HG03432 (cell line): Measurements from ENCODE around the gene SPRN.
"Not testable (repeated sequence)": the region's sequence is repeated elsewhere in the genome, so short reads cannot be mapped to it uniquely, and the experiment has no call there.

ENCODE experiments used
- ATAC-seq: cut with Tn5 transposase; IDR thresholded peaks from one replicate; pipeline ENCODE4 v1.9.1; 2021; ENCODE audit warnings: mild to moderate bottlenecking, moderate library complexity; ENCODE audit not compliant: unreplicated experiment

SPRN gene

DNA sequence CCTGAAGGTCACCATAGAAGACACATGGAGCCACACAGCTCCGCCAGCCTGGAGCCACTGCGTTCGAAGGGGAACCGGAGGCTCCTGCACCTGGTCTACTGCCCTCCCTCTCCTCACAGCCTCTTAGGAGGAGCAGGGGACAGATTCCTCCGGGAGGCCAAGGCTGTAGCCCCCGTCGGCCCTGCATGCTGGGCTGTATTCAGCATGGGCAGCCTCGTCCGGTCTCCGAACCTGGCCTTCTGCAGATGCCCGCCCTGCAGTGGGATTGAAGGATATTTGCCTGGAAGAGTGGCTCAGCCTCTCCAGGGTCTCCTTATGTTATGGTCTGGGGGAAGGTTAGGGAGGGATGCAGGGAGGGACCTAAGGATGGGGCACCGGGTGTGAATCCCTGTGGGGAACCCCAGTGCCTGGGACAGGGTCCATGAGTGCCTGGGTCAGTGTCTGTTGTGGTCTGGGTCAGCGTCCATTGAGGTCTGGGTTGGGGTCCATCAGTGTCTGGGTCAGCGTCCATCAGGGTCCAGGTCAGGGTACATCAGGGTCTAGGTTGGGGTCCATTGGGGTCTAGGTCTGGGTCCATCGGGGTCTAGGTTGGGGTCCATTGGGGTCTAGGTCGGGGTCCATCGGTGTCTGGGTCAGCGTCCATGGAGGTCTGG is 16.3 kb upstream of the SPRN start:
- no peak for ATAC-seq

DNA sequence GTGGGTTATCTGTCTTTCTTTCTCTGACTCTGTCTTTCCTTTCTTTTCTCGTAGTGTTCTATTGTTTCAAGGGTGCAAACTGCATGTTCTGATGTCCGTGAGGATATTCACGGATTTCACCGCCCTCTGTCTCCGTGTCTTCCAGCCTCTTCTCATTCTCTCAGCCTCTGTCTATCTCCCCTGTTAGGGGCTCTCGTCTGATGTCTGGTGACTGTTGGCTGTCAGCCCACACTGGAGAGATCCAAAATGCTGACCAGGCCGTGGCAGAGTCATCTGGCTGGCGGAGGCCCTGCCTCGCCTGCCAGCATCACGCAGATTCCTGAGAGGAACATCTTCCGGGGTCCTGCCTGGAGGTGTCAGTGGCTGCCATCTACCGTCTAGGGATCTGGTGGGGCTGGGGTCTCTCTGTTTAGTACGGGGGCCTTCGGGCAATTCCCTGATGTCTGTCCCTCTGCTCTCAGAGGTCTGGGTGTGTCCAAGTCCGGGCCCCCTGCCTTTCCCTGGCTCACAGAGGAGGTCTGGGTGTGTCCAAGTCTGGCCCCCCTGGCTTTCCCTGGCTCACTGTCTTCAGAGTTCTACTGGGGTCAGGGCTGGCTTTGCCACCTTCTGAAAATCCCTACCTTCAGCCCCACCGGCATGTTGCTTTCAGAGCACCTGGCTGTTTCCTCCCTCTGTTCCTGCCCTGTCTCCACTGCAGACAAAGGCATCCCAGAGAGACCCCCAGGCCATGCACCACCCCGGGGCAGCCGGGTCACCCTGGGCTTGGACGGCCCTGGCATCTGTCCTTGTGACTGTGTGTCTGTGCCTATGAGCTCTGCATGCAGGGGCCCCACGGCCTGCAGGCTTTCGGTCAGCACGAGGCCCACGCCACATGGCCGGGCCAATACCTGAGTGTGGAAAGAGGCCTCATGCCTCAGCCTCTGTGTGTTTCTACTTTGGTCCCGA is 15.4 kb upstream of the SPRN start:
- ATAC-seq = no peak

- ATAC-seq = peak; percentile 55
Observed at GRCh38 chr10:133438711-133439273, 14.4 kb upstream of the SPRN start.

- ATAC-seq = not testable (repeated sequence)
Observed at GRCh38 chr10:133432789-133433188, 8.4 kb upstream of the SPRN start.

- ATAC-seq = not testable (repeated sequence)
Observed at GRCh38 chr10:133431888-133432613, 7.6 kb upstream of the SPRN start.

DNA sequence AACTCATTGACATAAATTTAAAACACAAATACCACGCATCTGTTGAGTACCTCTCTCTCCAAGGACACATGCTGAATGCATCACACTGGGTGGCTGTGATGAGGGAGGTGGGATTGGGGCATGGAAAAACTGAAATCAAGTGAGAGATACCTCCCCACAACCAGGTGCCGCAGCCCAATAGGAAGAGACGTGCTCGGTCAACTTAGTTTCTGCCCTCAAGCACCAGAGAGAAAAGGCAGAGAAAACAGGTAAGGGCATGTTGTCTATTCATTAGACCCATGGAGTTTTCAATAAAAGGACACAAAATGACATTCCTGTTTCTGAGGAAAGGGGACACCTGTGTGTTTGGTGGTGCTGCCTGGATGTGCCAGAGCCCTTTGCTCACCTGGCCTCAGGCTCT is 5.1 kb upstream of the SPRN start:
- ATAC-seq = not testable (repeated sequence)

DNA sequence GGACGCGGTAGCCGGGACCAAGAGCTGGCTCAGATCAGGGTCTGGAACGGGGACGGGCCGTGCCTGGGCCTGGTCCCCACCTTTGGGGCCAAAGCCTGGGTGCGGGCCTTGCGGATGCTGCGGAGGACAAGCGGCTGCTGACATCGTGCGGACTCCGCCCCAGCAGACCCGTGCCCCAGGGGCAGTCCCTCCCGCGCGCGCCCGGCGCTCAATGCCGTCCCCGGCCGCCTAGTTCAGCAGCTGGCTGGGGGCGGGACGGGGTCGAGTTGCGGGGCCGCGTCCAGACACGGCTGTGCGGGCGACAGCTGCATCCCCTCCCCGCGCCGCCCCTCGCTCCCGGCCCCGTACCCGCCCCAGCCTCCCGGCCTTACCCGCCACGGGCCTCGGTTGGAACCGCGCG is 323 bp downstream of the SPRN start:
- not testable (repeated sequence) for ATAC-seq

DNA sequence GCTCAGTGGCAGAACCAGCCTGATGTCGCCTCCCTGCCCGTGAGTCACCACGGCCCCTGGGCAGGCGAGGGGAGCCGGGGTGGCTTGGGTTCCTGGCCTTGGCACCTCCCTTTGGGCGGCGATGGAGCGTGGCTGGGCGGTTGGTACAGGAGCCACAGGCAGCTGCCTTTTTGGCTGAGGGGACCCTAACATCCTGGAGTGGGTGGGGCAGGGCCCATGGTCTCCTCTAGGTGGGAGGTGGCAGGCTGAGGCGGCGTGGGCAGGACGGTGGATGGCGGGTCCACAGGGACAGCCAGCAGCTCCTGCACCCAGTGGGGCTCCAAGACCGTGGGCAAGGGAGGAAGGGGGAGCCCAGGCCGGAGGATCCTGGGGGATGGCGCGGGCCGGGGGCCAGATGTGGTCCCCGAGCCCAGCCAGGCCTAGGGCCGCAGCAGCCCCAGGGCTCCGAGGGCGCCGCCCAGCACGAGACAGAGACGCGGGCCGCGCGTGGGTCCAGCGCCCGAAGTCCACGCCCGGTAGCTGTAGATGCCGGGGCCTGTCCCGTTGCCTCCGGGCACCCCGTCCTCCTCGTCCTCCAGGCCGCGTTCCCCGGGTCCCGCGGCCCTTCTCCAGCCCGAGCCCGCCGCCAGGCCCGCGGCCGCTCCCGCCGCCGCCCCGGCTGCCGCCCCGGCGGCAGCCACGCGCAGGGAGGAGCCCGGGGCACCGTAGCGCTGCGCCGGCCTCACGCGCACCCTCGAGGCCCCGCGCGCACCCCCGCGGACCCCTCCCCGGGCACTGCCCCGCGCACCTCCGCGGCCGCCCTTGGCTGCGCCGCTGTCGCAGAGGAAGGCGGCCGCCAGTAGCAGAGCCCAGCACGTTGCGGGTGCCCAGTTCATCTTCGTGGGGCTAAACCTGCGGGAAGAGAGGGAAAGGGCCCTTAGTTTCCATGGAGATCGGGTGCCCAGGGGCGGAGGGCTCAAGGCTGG is 1.3 kb downstream of the SPRN start:
- no peak for ATAC-seq

- ATAC-seq = no peak
Observed at GRCh38 chr10:133422223-133422806, 2.1 kb downstream of the SPRN start.

DNA sequence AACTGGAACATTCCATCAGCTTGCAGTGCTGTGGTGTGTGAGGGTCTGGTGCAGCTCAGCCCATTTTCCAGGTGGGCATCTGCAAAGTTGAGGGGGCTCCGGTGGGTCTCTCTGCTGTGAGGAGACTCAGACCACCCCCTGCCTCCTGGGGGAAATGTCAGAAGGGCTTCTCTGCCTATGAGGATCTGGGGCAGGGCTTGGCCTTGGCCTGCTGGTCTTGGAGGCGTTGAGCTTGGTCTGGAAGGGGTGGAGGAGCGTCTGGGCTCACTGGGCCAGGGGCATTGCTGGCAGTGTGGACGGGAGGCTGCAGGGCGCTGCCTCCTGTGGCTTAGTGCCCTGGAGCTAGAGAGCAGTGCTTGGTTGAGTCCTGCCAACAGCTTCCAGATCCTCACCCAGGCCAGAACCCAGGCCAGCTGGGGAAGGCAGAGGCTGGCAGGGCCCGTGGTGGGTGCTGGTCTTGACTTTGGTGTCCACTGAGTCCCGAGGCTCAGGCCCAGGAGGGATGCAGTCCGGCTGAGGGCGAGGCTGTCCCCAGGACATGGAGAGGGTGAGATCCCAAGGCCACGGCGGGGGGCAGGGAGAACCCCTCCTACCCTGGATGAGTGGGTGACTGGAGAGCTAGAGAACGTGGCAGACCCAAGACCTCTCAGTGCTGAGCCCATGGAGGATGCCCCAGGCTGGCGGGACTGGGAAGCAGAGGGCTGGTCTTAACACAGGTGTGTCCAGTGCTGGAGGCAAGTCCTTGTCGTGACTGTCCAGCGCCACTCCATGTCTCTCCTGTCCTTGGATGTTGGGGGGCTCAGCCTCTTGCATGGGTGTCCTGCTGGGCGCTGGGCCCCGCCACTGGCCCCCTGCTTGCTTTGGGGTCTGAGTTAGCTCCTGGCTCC is 2.8 kb downstream of the SPRN start:
- no peak for ATAC-seq

DNA sequence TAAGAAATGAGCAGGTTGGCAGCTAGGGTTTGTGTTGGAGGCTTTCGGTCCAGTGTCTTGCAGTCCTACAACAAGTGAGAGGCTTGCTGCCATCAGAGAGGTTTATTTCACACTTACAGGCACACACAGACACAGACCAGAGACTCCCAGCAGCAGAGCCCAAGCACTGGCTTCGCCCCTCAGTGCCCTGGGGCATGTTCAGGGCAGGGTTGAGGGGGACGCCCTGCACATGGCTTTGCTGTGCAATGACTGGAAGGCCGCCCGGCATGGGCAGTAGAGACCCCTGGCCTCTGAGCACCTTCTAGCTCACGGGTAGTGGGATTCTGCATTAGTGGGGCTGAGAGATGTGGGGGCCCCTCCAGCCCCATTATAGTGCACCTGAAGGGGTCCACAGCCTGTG is 3.8 kb downstream of the SPRN start:
- no peak for ATAC-seq

- ATAC-seq = no peak
Observed at GRCh38 chr10:133420028-133420427, 4.4 kb downstream of the SPRN start.

- no peak for ATAC-seq
Observed at GRCh38 chr10:133419211-133419950, 5.0 kb downstream of the SPRN start.

GRCh38 chr10:133418289-133418993 is 6.0 kb downstream of the SPRN start:
- ATAC-seq = no peak

DNA sequence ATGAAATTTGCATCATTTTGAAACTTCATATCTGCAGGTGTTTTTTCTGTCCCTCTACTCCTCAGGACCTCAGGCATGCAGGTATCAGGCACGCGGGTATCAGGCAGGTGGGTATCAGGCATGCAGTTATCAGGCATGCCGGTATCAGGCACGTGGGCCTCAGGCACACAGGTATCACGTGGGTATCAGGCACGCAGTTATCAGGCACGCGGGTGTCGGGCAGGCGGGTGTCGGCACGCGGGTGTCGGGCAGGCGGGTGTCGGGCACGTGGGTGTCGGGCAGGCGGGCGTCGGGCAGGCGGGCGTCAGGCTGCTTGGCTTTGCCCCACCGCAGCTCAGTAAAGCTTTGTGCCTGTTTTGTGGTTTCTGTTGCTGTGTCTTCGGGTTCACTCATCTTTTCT is 8.7 kb downstream of the SPRN start:
- ATAC-seq = no peak

- ATAC-seq = not testable (repeated sequence)
Observed at GRCh38 chr10:133414401-133414800, 10.0 kb downstream of the SPRN start.

DNA sequence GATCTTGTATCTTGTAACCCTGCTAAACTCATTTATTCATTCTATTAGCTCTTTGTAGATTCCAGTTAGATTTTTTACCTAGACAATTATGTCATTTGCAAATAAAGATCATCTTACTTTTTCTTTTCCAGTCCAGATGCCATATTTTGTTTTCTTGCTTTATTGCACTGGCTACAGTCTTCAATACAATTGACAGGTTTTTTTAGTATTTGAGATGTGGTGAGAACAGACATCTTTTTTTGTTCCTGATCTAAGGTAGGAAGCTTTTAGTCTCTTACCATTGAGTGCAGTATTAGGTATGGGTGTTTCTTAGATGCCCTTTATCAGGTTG is 12.1 kb downstream of the SPRN start:
- no peak for ATAC-seq
